Neutrophil (primary cell): ENCODE results near the gene ZNF451.

ENCODE experiments used
- H3K27ac ChIP-seq: fragments of 200-600 bp; sonication (generic); 2 replicates; pipeline ENCODE4 v1.5.1; 2016; ENCODE audit warnings: mild to moderate bottlenecking, moderate library complexity
- H3K27me3 ChIP-seq: fragments of 200-600 bp; sonication (generic); 2 replicates; pipeline ENCODE4 v1.6.0; 2016; ENCODE audit warnings: mild to moderate bottlenecking
- H3K36me3 ChIP-seq: fragments of 200-600 bp; sonication (generic); 2 replicates; pipeline ENCODE4 v1.5.1; 2017
- H3K4me1 ChIP-seq, 2 experiments: fragments of 200-600 bp in 1 of 2; sonication (generic) in 1 of 2; 1 replicate in 1 of 2; 2 replicates in 1 of 2; pipeline versions ENCODE4 v1.5.1 to v1.6.1; 2013 to 2016; ENCODE audit warnings: low read depth in 1 of 2, low read length in 1 of 2, mild to moderate bottlenecking in 1 of 2, moderate library complexity in 1 of 2; ENCODE audit not compliant: control insufficient read depth in 1 of 2, insufficient read depth in 1 of 2
- H3K4me3 ChIP-seq, 2 experiments: fragments of 200-600 bp in 1 of 2; sonication (generic) in 1 of 2; 1 replicate in 1 of 2; 2 replicates in 1 of 2; pipeline ENCODE4 v1.5.1; 2013 to 2016; ENCODE audit warnings: low read depth in 1 of 2, low read length in 1 of 2, mild to moderate bottlenecking in 1 of 2, moderate library complexity in 1 of 2
- H3K9me3 ChIP-seq: fragments of 200-600 bp; sonication (generic); 2 replicates; pipeline ENCODE4 v1.5.1; 2016
- TF ChIP-seq, protein P1 (sequence below): fragments of 200-600 bp; sonication (generic); IDR thresholded peaks from 2 replicates; pipeline ENCODE4 v1.5.1; 2016; ENCODE audit warnings: antibody characterized with exemption

The ZNF451 gene

DNA sequence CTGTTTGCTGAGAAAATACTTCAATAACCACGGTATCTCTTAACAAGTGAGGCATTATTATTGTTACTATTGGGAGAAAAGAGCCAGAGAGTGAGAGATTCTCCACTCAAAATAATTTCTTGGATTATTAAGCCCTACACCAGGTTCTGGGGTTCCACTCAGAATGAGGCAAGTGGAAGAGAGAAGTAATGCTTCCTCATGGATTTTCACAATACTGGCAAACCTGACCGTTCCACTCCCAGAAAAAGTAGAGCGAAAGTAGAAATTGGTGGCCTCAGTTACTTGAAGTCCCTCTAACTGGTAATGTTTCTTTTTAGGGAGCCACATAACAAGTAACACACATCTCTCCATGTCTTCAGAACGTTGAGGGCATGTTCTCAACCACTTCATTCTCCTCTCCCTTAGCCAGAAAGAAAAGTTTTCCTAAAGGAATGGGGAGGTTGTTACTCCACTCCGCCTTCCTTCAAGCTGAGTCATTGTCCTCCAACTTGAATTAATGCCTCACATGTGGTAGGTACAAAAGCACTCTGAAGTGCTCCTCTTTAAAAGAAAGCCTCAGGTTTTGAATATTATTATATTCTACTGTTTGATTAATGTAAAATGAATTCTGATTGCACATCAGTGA, 84.0 kb downstream of the ZNF451 start:
- Histone ChIP-seq H3K27ac (no peak overlapping the region), H3K27me3 (peaks cover 28% of the 10 kb centered on the region), H3K36me3 (no peaks in the 10 kb centered on the region), H3K4me3 (no peak overlapping the region), H3K9me3 (no peaks in the 10 kb centered on the region), H3K4me1 (peaks cover 15 to 20% of the 10 kb centered on the region in 2 experiments)
- TF ChIP-seq, protein P1, sequence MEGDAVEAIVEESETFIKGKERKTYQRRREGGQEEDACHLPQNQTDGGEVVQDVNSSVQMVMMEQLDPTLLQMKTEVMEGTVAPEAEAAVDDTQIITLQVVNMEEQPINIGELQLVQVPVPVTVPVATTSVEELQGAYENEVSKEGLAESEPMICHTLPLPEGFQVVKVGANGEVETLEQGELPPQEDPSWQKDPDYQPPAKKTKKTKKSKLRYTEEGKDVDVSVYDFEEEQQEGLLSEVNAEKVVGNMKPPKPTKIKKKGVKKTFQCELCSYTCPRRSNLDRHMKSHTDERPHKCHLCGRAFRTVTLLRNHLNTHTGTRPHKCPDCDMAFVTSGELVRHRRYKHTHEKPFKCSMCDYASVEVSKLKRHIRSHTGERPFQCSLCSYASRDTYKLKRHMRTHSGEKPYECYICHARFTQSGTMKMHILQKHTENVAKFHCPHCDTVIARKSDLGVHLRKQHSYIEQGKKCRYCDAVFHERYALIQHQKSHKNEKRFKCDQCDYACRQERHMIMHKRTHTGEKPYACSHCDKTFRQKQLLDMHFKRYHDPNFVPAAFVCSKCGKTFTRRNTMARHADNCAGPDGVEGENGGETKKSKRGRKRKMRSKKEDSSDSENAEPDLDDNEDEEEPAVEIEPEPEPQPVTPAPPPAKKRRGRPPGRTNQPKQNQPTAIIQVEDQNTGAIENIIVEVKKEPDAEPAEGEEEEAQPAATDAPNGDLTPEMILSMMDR = no peak

DNA sequence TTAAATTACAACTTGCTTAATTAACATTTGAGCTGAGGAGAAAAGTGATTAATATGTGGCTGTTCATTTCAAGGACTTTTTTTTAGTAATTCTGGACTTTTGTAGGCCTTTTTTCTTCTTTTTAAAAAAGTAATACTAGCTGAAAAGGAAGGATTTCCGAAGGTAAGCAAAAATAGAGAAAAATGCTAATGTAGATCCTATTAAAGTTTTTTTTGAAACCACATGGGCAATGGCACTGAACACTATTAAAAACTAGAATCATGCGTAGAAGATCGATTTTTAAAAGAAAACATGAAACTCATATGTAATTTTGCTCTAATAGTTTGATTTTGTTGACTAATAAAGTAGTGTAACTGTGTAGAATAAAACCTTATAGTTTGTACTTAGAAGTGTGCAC, 84.5 kb downstream of the ZNF451 start:
- Histone ChIP-seq H3K4me3 (no peak overlapping the region), H3K9me3 (no peaks in the 10 kb centered on the region), H3K36me3 (no peaks in the 10 kb centered on the region), H3K27ac (no peak overlapping the region), H3K4me1 (peaks cover 15 to 20% of the 10 kb centered on the region in 2 experiments), H3K27me3 (peaks cover 28% of the 10 kb centered on the region)
- TF ChIP-seq, protein P1 = no peak

DNA sequence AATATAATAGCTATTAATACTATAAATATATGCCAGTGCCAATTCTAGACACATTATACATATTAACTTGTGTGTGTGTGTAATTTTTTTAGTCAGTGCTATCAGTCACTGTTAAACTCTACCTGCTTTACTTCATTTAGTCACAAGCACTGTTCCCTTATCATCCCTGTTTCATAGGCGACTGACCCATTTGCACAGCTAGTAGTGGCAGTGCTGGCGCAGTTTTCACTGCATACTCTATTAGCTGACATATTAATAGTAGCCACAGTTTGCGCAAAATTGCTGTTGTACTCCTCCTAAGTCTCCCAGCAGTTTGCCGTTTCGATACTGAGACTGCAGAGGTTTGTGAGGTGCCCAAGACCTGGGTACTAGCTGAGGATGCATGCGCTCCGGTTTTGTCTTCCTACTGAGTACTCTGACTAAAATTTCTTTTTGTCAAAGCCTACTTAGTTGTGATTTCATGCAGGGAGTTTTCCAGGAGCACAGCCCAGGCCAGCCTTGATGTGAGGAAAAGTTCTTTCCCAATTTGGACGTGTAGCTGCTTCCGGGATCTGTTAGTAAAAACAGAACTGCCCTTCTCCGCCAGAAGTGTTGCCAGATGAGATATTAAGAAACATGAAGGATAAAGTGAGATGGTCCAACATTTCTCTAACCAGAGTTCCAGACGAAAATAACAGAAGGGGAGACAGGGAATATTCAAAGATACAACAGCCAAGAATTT, 87.7 kb downstream of the ZNF451 start:
- Histone ChIP-seq H3K27ac (no peak overlapping the region), H3K9me3 (no peaks in the 10 kb centered on the region), H3K27me3 (peaks cover 16% of the 10 kb centered on the region), H3K4me1 (peaks cover 8 to 12% of the 10 kb centered on the region in 2 experiments), H3K4me3 (no peak overlapping the region), H3K36me3 (no peaks in the 10 kb centered on the region)
- TF ChIP-seq, protein P1 = no peak

DNA sequence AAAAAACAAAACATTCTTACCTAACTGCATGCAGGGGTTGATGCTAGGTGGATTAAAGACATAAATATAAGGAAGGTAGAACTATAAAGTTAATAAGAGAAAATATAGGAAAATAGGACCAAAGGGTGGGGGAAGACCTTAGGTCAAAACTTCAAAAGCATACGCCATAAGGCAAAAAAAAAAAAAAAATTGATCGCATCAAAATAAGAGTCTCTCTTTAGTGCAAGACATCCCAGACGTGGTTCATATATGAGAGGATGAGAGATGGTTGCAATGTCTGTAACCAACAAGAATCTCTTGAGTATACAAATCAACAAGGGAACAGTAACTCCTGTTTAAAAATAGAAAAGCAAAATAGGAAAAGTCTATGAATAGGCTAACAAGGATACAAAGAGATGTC, 90.6 kb downstream of the ZNF451 start:
- Histone ChIP-seq H3K4me1 (no peaks in the 10 kb centered on the region), H3K9me3 (no peaks in the 10 kb centered on the region), H3K36me3 (no peaks in the 10 kb centered on the region), H3K4me3 (no peak overlapping the region), H3K27me3 (no peaks in the 10 kb centered on the region), H3K27ac (no peak overlapping the region)
- TF ChIP-seq, protein P1 = no peak

DNA sequence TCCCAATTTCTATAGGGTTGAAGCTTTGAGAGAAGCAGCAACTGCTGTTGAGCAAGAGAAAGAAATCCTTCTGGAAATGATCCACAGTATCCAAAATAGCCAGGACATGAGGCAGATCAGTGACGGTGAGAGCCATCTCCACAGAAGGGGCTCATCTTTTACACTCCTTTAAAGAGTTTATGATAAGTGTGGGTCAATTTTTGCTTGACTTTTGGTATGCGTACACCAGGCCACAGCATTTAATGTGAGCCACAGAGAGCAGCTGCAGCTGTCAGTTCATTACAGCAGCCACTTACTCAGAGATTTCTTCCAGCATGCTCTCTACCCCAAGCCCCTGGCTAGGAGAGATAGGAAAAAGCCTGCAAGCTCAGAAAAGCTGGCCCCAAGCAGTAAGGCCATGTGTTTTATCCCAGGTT, 92.0 kb downstream of the ZNF451 start:
- H3K36me3 ChIP-seq = no peaks in the 10 kb centered on the region
- H3K4me1 ChIP-seq = no peaks in the 10 kb centered on the region
- H3K27me3 ChIP-seq = no peaks in the 10 kb centered on the region
- H3K4me3 ChIP-seq = no peak overlapping the region
- TF ChIP-seq, protein P1 = no peak
- no peaks in the 10 kb centered on the region for H3K9me3 ChIP-seq
- H3K27ac ChIP-seq = no peak overlapping the region
